NB4 (cell line): ENCODE data around the gene PIP5K1A.

Experiments
- POLR2A ChIP-seq: IDR thresholded peaks from 2 replicates; pipeline ENCODE4 v1.6.1; 2011; ENCODE audit warnings: mild to moderate bottlenecking; ENCODE audit not compliant: insufficient read length; ENCODE audit errors: extremely low read depth
- TF ChIP-seq, protein P1 (sequence below): IDR thresholded peaks from one replicate; pipeline ENCODE4 v1.5.1; 2012; ENCODE audit warnings: low read depth, low read length

DNA sequence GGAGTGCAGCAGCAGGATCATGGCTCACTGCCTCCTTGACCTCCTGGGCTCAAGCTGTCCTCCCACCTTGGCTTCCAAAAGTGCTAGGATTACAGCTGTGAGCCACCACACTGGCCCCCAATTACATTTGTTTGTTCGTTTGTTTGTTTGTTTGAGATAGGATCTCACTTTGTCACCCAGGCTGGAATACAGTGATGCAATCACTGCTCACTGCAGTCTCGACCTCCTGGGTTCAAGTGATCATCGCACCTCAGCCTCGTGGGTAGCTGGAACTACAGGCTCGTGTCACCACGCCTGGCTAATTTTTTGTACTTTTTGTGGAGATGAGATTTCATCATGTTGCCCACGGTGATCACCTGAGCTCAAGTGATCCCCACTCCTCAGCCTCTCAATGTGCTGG, 6.3 kb upstream of the PIP5K1A start:
- TF ChIP-seq, protein P1, sequence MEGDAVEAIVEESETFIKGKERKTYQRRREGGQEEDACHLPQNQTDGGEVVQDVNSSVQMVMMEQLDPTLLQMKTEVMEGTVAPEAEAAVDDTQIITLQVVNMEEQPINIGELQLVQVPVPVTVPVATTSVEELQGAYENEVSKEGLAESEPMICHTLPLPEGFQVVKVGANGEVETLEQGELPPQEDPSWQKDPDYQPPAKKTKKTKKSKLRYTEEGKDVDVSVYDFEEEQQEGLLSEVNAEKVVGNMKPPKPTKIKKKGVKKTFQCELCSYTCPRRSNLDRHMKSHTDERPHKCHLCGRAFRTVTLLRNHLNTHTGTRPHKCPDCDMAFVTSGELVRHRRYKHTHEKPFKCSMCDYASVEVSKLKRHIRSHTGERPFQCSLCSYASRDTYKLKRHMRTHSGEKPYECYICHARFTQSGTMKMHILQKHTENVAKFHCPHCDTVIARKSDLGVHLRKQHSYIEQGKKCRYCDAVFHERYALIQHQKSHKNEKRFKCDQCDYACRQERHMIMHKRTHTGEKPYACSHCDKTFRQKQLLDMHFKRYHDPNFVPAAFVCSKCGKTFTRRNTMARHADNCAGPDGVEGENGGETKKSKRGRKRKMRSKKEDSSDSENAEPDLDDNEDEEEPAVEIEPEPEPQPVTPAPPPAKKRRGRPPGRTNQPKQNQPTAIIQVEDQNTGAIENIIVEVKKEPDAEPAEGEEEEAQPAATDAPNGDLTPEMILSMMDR, result no peak
- TF ChIP-seq POLR2A, result no peak
